HG03280 (cell line): ENCODE data around the gene NKX1-2.

ENCODE experiments used
- ATAC-seq: cut with Tn5 transposase; IDR thresholded peaks from one replicate; pipeline ENCODE4 v1.9.1; 2021; ENCODE audit warnings: mild to moderate bottlenecking, moderate library complexity; ENCODE audit not compliant: unreplicated experiment

The NKX1-2 gene

GRCh38 chr10:124418726-124419501, 30.9 kb downstream of the NKX1-2 start, which contains the start of gene OAT:
TSS of gene OAT (minus strand) at chr10:124418923. CDS start at chr10:124412171, 6,752 bp downstream.
- ATAC-seq, result peak; percentile 96

GRCh38 chr10:124417895-124418725, 31.7 kb downstream of the NKX1-2 start:
- ATAC-seq, result peak; percentile 32

- no peak for ATAC-seq
Observed at GRCh38 chr10:124416733-124417132, 33.1 kb downstream of the NKX1-2 start.

GRCh38 chr10:124415210-124415609, 34.6 kb downstream of the NKX1-2 start:
- ATAC-seq, result no peak

GRCh38 chr10:124414076-124414475, 35.8 kb downstream of the NKX1-2 start:
- ATAC-seq, result no peak

- ATAC-seq, result no peak
Observed at GRCh38 chr10:124409696-124410095, 40.1 kb downstream of the NKX1-2 start.

GRCh38 chr10:124408357-124408756, 41.5 kb downstream of the NKX1-2 start:
- ATAC-seq, result no peak

- ATAC-seq, result no peak
Observed at GRCh38 chr10:124407456-124407855, 42.4 kb downstream of the NKX1-2 start.

GRCh38 chr10:124403548-124403947, 46.3 kb downstream of the NKX1-2 start:
- ATAC-seq, result peak; percentile 94

GRCh38 chr10:124402273-124402672, 47.6 kb downstream of the NKX1-2 start:
- no peak for ATAC-seq

GRCh38 chr10:124401633-124402032, 48.2 kb downstream of the NKX1-2 start:
- no peak for ATAC-seq
